Ishikawa (cell line): ENCODE measurements around the gene SKI.

Experiments
- CREB1 ChIP-seq: IDR thresholded peaks from 2 replicates; pipeline ENCODE4 v1.6.1; 2012; ENCODE audit warnings: low read depth
- EP300 ChIP-seq: IDR thresholded peaks from 2 replicates; pipeline ENCODE4 v1.6.1; 2012; ENCODE audit warnings: borderline replicate concordance
- RAD21 ChIP-seq: IDR thresholded peaks from 2 replicates; pipeline ENCODE4 v1.6.1; 2012; ENCODE audit warnings: low read depth
- REST ChIP-seq: IDR thresholded peaks from 2 replicates; pipeline ENCODE4 v1.6.1; 2012; ENCODE audit warnings: low read depth, mild to moderate bottlenecking
- TAF1 ChIP-seq: IDR thresholded peaks from 2 replicates; pipeline ENCODE4 v1.6.1; 2012; ENCODE audit warnings: low read depth, mild to moderate bottlenecking
- TEAD4 ChIP-seq: IDR thresholded peaks from 2 replicates; pipeline ENCODE4 v1.6.1; 2012
- YY1 ChIP-seq: IDR thresholded peaks from 2 replicates; pipeline ENCODE4 v1.6.1; 2012; ENCODE audit warnings: low read depth

GRCh38 chr1:2300851-2301606 is 72.9 kb downstream of the SKI start:
- no peak for TF ChIP-seq TAF1
- TF ChIP-seq REST: no peak
- no peak for TF ChIP-seq YY1
- TF ChIP-seq EP300: no peak
- no peak for TF ChIP-seq RAD21
- TF ChIP-seq TEAD4: no peak
- no peak for TF ChIP-seq CREB1
